HepG2 (cell line): Measurements from ENCODE around the gene SERTAD2.

Experiments used
- CREB1 ChIP-seq, 2 experiments: fragments of 450-650 bp in 1 of 2; IDR thresholded peaks; 2 replicates each; pipeline ENCODE4 v1.6.1; 2016 to 2017; ENCODE audit warnings: control low read depth in 1 of 2, mild to moderate bottlenecking in 1 of 2, missing compliant biosample characterization in 1 of 2, missing genetic modification characterization in 1 of 2
- MAX ChIP-seq: IDR thresholded peaks from 2 replicates; pipeline ENCODE4 v1.6.1; 2012; ENCODE audit warnings: inconsistent platforms
- SRSF1 ChIP-seq: fragments of 200-400 bp; formaldehyde crosslinking; optimal IDR thresholded peaks from 2 replicates; pipeline ENCODE3; 2017; ENCODE audit warnings: mild to moderate bottlenecking, low read depth, low read length, moderate library complexity
- ZBTB37 ChIP-seq: sonication (generic); formaldehyde crosslinking; IDR thresholded peaks from 2 replicates; pipeline ENCODE4 v1.4.0; 2020; ENCODE audit warnings: mild to moderate bottlenecking, missing genetic modification reagents
- ZNF274 ChIP-seq: sonication (generic); formaldehyde crosslinking; IDR thresholded peaks from 2 replicates; pipeline ENCODE4 v1.5.1; 2020; ENCODE audit warnings: mild to moderate bottlenecking, missing genetic modification reagents
- ZNF335 ChIP-seq: sonication (generic); formaldehyde crosslinking; IDR thresholded peaks from 2 replicates; pipeline ENCODE4 v1.4.0; 2020; ENCODE audit warnings: missing genetic modification reagents

- TF ChIP-seq ZNF274 (CRISPR knock-in tag) (no peak), SRSF1 (no peak), CREB1 (IDR thresholded peaks at IDR 0.05) (no peak), CREB1 (CRISPR knock-in tag; IDR thresholded peaks at IDR 0.05) (no peak), ZBTB37 (no peak), MAX (no peak), ZNF335 (CRISPR knock-in tag) (no peak)
Measured at GRCh38 chr2:64700133-64700809, 46.6 kb upstream of the SERTAD2 start.
